CD1c-positive myeloid dendritic cell (primary cell): ENCODE results near the gene ZNF500.
"Not testable (repeated sequence)": the region's sequence is repeated elsewhere in the genome, so short reads cannot be mapped to it uniquely, and the experiment has no call there.

ENCODE experiments used
- DNase-seq: peaks from one replicate; pipeline ENCODE4 v3.0.0-alpha.2; 2016; ENCODE audit errors: extremely low spot score

The ZNF500 gene

GRCh38 chr16:4796982-4797804 lies 30.2 kb upstream of the ZNF500 start:
- DNase-seq, result no peak

GRCh38 chr16:4795828-4796572 lies 29.0 kb upstream of the ZNF500 start:
- DNase-seq, result no peak

GRCh38 chr16:4795181-4795827 lies 28.3 kb upstream of the ZNF500 start, which contains the start of gene SMIM22:
SMIM22 (plus strand) TSS chr16:4795369; CDS start chr16:4795735, 366 bp downstream.
- DNase-seq, result no peak

- no peak for DNase-seq
Observed at GRCh38 chr16:4792951-4793513, 26.1 kb upstream of the ZNF500 start.

- DNase-seq, result peak; percentile 25
Observed at GRCh38 chr16:4790871-4791270, 23.9 kb upstream of the ZNF500 start.

- no peak for DNase-seq
Observed at GRCh38 chr16:4790261-4790660, 23.3 kb upstream of the ZNF500 start.

- no peak for DNase-seq
Observed at GRCh38 chr16:4788910-4789309, 21.9 kb upstream of the ZNF500 start.

GRCh38 chr16:4788489-4788889 lies 21.5 kb upstream of the ZNF500 start:
- DNase-seq, result no peak

GRCh38 chr16:4787627-4788482 lies 20.9 kb upstream of the ZNF500 start, which contains the start of gene SEPTIN12:
SEPTIN12 (minus strand) TSS chr16:4788345; CDS start chr16:4787645, 700 bp downstream.
- DNase-seq, result no peak

GRCh38 chr16:4787068-4787467 lies 20.1 kb upstream of the ZNF500 start:
- DNase-seq, result no peak

- no peak for DNase-seq
Observed at GRCh38 chr16:4785758-4786433, 18.9 kb upstream of the ZNF500 start.

- DNase-seq, result not testable (repeated sequence)
Observed at GRCh38 chr16:4784444-4784987, 17.6 kb upstream of the ZNF500 start.

GRCh38 chr16:4783951-4784336 lies 17.0 kb upstream of the ZNF500 start:
- no peak for DNase-seq

GRCh38 chr16:4783251-4783950 lies 16.4 kb upstream of the ZNF500 start:
- no peak for DNase-seq

- no peak for DNase-seq
Observed at GRCh38 chr16:4780235-4780634, 13.3 kb upstream of the ZNF500 start.

GRCh38 chr16:4778050-4778392 lies 11.1 kb upstream of the ZNF500 start:
- no peak for DNase-seq

GRCh38 chr16:4777339-4778049 lies 10.5 kb upstream of the ZNF500 start:
- no peak for DNase-seq

- DNase-seq, result no peak
Observed at GRCh38 chr16:4776141-4776705, 9.3 kb upstream of the ZNF500 start.

GRCh38 chr16:4775005-4775404 lies 8.0 kb upstream of the ZNF500 start:
- no peak for DNase-seq
